Measurements from ENCODE around the gene ANKRD42. TPM values are rescaled to one million over a fixed set of nuclear protein-coding genes. Genes with fewer than 3 reads are reported as not detected.
"Not testable (repeated sequence)": the region's sequence is repeated elsewhere in the genome, so short reads cannot be mapped to it uniquely, and the experiment has no call there.

Gene ANKRD42
- total RNA-seq, 1 donor from 2014 or later = 9.8 TPM

DNA sequence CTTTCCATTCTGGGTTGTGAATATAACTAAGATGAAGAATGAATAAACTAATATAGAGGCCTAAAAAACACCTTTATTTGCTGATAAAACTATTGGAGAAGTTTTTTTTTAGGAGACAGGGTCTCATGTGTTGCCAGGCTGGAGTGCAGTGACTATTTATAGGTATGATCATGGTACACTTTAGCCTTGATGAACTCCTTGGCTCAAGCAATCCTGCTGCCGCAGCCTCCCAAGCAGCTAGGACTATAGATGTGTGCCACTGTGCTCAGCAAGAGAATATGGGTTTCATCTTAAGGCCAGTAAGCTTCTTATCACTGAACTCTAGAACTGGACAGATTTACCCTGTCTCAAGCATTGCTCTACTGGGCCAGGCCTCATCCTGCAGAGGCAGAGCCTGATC lies 66.0 kb downstream of the ANKRD42 start:
- peaks cover 39% of the 10 kb centered on the region for H3K36me3 Mint-ChIP-seq (ENCODE audit: unreplicated experiment)
- TF ChIP-seq CTCF (IDR thresholded peaks at IDR 0.05) = no peak
- no peak overlapping the region for H3K4me3 Mint-ChIP-seq (ENCODE audit: unreplicated experiment)
- DNase-seq (ENCODE audit: extremely low spot score, unreplicated experiment) = no peak
- H3K9me3 Mint-ChIP-seq (ENCODE audit: unreplicated experiment) = no peaks in the 10 kb centered on the region
- H3K27ac Mint-ChIP-seq (ENCODE audit: unreplicated experiment) = no peak overlapping the region
- no peaks in the 10 kb centered on the region for H3K27me3 Mint-ChIP-seq (ENCODE audit: unreplicated experiment)
- peaks cover 6% of the 10 kb centered on the region for H3K4me1 Mint-ChIP-seq (ENCODE audit: unreplicated experiment)

DNA sequence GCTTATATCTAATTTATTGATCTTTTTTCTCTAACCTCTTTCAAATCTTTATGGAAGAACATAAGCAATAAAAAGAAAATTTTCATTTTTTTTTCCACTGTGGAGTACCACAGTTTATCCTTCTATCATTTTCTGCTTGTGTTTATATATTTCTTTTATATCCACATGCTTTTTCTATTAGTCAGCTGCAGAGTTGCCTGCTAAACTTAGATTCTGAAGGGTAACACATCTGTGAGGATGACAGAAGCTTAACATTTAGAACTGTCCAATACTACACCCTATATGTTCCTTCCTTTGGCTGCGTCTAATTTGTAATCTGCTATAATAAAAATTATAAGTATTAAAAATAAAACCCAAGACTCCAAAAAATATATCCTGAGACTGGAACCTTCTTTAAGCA lies 71.8 kb downstream of the ANKRD42 start:
- no peaks in the 10 kb centered on the region for H3K27me3 Mint-ChIP-seq (ENCODE audit: unreplicated experiment)
- no peak overlapping the region for H3K4me3 Mint-ChIP-seq (ENCODE audit: unreplicated experiment)
- H3K27ac Mint-ChIP-seq (ENCODE audit: unreplicated experiment) = no peak overlapping the region
- H3K9me3 Mint-ChIP-seq (ENCODE audit: unreplicated experiment) = no peaks in the 10 kb centered on the region
- DNase-seq (ENCODE audit: extremely low spot score, unreplicated experiment) = no peak
- H3K4me1 Mint-ChIP-seq (ENCODE audit: unreplicated experiment) = no peaks in the 10 kb centered on the region
- peaks cover 51% of the 10 kb centered on the region for H3K36me3 Mint-ChIP-seq (ENCODE audit: unreplicated experiment)
- TF ChIP-seq CTCF (IDR thresholded peaks at IDR 0.05) = no peak

DNA sequence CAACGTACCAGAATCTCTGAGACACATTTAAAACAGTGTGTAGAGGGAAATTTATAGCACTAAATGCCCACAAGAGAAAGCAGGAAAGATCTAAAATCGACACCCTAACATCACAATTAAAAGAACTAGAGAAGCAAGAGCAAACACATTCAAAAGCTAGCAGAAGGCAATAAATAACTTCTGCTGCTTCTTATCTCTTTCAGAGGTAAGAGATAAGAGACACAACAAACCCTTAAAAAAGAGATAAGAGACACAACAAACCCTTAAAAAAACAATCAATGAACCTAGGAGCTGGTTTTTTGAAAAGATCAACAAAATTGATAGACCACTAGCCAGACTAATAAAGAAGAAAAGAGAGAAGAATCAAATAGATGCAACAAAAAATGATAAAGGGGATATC lies 75.6 kb downstream of the ANKRD42 start:
- H3K27me3 Mint-ChIP-seq (ENCODE audit: unreplicated experiment); H3K9me3 Mint-ChIP-seq (ENCODE audit: unreplicated experiment); DNase-seq (ENCODE audit: extremely low spot score, unreplicated experiment); H3K27ac Mint-ChIP-seq (ENCODE audit: unreplicated experiment); H3K4me1 Mint-ChIP-seq (ENCODE audit: unreplicated experiment); H3K4me3 Mint-ChIP-seq (ENCODE audit: unreplicated experiment): not testable (repeated sequence)
- H3K36me3 Mint-ChIP-seq (ENCODE audit: unreplicated experiment) = peaks cover 64% of the 10 kb centered on the region

GRCh38 chr11:83271734-83272133 lies 78.2 kb downstream of the ANKRD42 start:
- H3K4me3 Mint-ChIP-seq (ENCODE audit: unreplicated experiment); DNase-seq (ENCODE audit: extremely low spot score, unreplicated experiment); H3K27ac Mint-ChIP-seq (ENCODE audit: unreplicated experiment); H3K4me1 Mint-ChIP-seq (ENCODE audit: unreplicated experiment); H3K27me3 Mint-ChIP-seq (ENCODE audit: unreplicated experiment); H3K9me3 Mint-ChIP-seq (ENCODE audit: unreplicated experiment): not testable (repeated sequence)
- peaks cover 56% of the 10 kb centered on the region for H3K36me3 Mint-ChIP-seq (ENCODE audit: unreplicated experiment)

DNA sequence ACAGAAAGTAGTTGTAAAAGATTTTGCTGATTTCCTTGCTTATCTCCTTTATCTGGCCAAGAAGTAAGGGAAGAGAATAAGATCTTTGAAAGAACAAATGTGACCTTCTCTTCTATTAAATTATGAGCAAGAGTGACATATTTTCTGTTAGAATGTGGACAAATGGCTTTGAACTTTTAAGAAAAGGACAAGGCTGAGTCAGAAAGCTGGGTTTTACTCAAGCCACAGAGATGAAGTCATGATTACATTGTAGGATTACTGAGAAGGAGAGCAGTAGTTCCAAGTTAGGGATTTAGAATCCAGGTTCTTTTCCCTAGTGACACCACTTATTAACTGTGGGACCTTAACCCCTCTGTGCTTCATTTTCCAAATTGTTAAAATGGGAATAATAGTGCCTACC lies 79.1 kb downstream of the ANKRD42 start:
- no peak for TF ChIP-seq CTCF (IDR thresholded peaks at IDR 0.05)
- Mint-ChIP-seq H3K4me3 (ENCODE audit: unreplicated experiment) (no peak overlapping the region), H3K36me3 (ENCODE audit: unreplicated experiment) (peaks cover 49% of the 10 kb centered on the region), H3K27ac (ENCODE audit: unreplicated experiment) (no peak overlapping the region), H3K9me3 (ENCODE audit: unreplicated experiment) (no peaks in the 10 kb centered on the region), H3K27me3 (ENCODE audit: unreplicated experiment) (no peaks in the 10 kb centered on the region), H3K4me1 (ENCODE audit: unreplicated experiment) (no peaks in the 10 kb centered on the region)
- DNase-seq (ENCODE audit: extremely low spot score, unreplicated experiment) = no peak

DNA sequence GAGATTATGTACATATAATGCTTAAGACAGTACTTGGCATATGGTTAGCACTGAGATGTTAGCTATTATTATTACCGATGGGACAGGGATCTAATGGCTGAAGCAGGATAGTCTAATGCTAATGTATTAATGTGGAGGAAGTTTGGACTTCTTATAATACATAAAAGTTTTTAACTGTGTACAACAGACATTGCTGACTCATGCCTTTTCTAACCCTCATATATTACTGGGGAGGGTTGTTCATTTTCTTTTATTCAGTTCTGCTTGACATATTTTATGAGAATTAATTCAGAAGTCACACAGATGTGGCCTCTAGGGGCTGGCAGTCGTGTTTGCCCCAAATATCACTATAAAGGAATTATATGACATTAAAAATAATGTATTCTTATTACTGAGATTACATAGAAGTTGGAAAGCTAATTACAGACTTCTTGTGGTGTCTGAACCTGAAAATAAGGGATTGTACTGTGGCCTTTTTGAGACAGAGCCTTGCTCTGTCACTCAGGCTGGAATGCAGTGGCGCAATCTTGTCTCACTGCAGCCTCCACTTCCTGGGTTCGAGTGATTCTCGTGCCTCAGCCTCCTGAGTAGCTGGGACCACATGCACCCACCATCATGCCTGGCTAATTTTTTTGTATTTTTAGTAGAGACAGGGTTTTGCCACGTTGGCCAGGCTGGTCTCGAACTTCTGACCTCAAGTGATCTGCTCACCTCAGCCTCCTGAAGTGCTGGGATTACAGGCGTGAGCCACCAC lies 82.6 kb downstream of the ANKRD42 start:
- no peak overlapping the region for H3K4me3 Mint-ChIP-seq (ENCODE audit: unreplicated experiment)
- no peaks in the 10 kb centered on the region for H3K27me3 Mint-ChIP-seq (ENCODE audit: unreplicated experiment)

More for the DNA sequence above, 82.6 kb downstream of the ANKRD42 start:
- Mint-ChIP-seq H3K27ac (ENCODE audit: unreplicated experiment) (no peak overlapping the region), H3K4me1 (ENCODE audit: unreplicated experiment) (peaks cover 6% of the 10 kb centered on the region), H3K36me3 (ENCODE audit: unreplicated experiment) (peaks cover 36% of the 10 kb centered on the region), H3K9me3 (ENCODE audit: unreplicated experiment) (no peaks in the 10 kb centered on the region)
- no peak for DNase-seq (ENCODE audit: extremely low spot score, unreplicated experiment)
- no peak for TF ChIP-seq CTCF (IDR thresholded peaks at IDR 0.05)

All from osteocyte (in vitro differentiated cells).